Common myeloid progenitor, CD34-positive (primary cell): Measurements from ENCODE around the gene SP7.
"Not testable (repeated sequence)": the region's sequence is repeated elsewhere in the genome, so short reads cannot be mapped to it uniquely, and the experiment has no call there.

Experiments used
- CTCF ChIA-PET: fragments of 350-600 bp; sonication (Branson Sonifier 250); formaldehyde crosslinking; loops from one replicate; lab custom pipeline; 2021; ENCODE audit warnings: antibody characterized with exemption; lab: Charles Lee
- POLR2A ChIA-PET: fragments of 350-600 bp; sonication (Branson Sonifier 250); formaldehyde crosslinking; loops from one replicate; lab custom pipeline; 2021; ENCODE audit warnings: antibody characterized with exemption; lab: Charles Lee
- DNase-seq, 3 donors: peaks; one replicate each; pipeline versions ENCODE4 v3.0.0 to v3.0.0-alpha.2; 2013
- H3K27ac ChIP-seq, 2 experiments: 1 replicate in 1 of 2; 2 replicates in 1 of 2; pipeline ENCODE4 v1.7.0; 2013; ENCODE audit warnings: inconsistent platforms in 2 of 2, low read length in 2 of 2, mild to moderate bottlenecking in 2 of 2, low read depth in 1 of 2, moderate library complexity in 1 of 2; ENCODE audit not compliant: severe bottlenecking in 2 of 2, insufficient read depth in 1 of 2, poor library complexity in 1 of 2
- H3K27me3 ChIP-seq, 5 experiments: replicated peaks in 2 of 5; 1 replicate in 3 of 5; 2 replicates in 2 of 5; pipeline versions ENCODE4 v1.6.1 to v1.7.0; 2013; ENCODE audit warnings: low read length in 4 of 5, mild to moderate bottlenecking in 2 of 5, moderate library complexity in 2 of 5, inconsistent platforms in 1 of 5; ENCODE audit not compliant: insufficient read depth in 5 of 5, control insufficient read depth in 4 of 5
- H3K36me3 ChIP-seq, 4 experiments: 1 replicate in 2 of 4; 2 replicates in 2 of 4; pipeline versions ENCODE4 v1.6.1 to v1.7.0; 2013; ENCODE audit warnings: low read length in 3 of 4, control low read depth in 1 of 4, mild to moderate bottlenecking in 1 of 4; ENCODE audit not compliant: control insufficient read depth in 4 of 4, insufficient read depth in 4 of 4
- H3K4me1 ChIP-seq, 4 experiments: 1 replicate in 3 of 4; 2 replicates in 1 of 4; pipeline versions ENCODE4 v1.6.1 to v1.7.1; 2013; ENCODE audit warnings: low read length in 3 of 4, mild to moderate bottlenecking in 3 of 4, control low read depth in 1 of 4, inconsistent platforms in 1 of 4, moderate library complexity in 1 of 4; ENCODE audit not compliant: control insufficient read depth in 4 of 4, insufficient read depth in 4 of 4; ENCODE audit errors: control extremely low read depth in 1 of 4
- H3K4me3 ChIP-seq, 7 experiments: 1 replicate in 4 of 7; 2 replicates in 3 of 7; pipeline versions ENCODE4 v1.5.1 to v1.7.0; 2013; ENCODE audit warnings: mild to moderate bottlenecking in 7 of 7, low read length in 6 of 7, moderate library complexity in 6 of 7, inconsistent platforms in 2 of 7, low read depth in 2 of 7, control low read depth in 1 of 7; ENCODE audit not compliant: insufficient read depth in 4 of 7, control insufficient read depth in 1 of 7; ENCODE audit errors: extremely low read depth in 1 of 7
- H3K9me3 ChIP-seq, 5 experiments: 1 replicate in 4 of 5; 2 replicates in 1 of 5; pipeline versions ENCODE4 v1.6.1 to v1.7.1; 2013; ENCODE audit warnings: low read length in 4 of 5, mild to moderate bottlenecking in 2 of 5, inconsistent platforms in 1 of 5, low read depth in 1 of 5, moderate library complexity in 1 of 5; ENCODE audit not compliant: control insufficient read depth in 4 of 5, insufficient read depth in 2 of 5; ENCODE audit errors: control extremely low read depth in 1 of 5
- WGBS: methylation state at CpG from one replicate; pipeline ENCODE4 v1.1.5; 2013; ENCODE audit not compliant: insufficient coverage; 5-methylcytosine and 5-hydroxymethylcytosine counted together

The SP7 gene

DNA sequence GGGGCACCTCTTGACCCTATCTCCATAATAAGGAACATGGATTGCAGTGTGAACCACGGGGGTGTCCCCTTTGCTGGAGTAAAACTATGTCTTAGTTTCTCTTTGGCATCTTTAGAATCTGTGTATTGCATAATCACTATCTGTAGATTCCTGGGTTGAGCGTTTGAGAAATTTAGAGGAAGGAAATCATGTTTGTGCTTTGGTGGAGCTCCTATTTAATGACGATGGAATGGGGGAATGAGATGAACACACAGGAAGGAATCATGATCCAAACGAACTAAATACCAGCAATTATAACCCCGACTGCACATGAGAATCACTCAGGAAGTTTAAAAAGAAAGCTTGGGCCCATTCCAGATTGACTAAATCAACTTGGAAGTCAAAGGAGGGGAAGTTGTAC is 38.0 kb downstream of the SP7 start:
- H3K36me3 ChIP-seq: peaks cover 7 to 40% (median 20%) of the 10 kb centered on the region in 4 experiments
- peak overlapping the region in 1 of 7 experiments; percentile 2 for H3K4me3 ChIP-seq
- H3K27me3 ChIP-seq: no peaks in the 10 kb centered on the region
- WGBS: no CpG with 5 or more reads among the region's 5 CpGs
- CTCF ChIA-PET: interaction anchor here (0.6 to 24.3 kb wide), 10 partner anchors 10 to 211 kb away, joined by 3 to 399 read pairs (median 4); partner anchors contain the start of genes AAAS and CSAD
- no peaks in the 10 kb centered on the region for H3K9me3 ChIP-seq
- peak overlapping the region; percentile 29 to 96 for H3K27ac ChIP-seq
- peak in 2 of 3 donors; percentile 47 to 48 for DNase-seq
- H3K4me1 ChIP-seq: peaks cover 6 to 56% (median 47%) of the 10 kb centered on the region in 4 experiments
- POLR2A ChIA-PET: interaction anchor here (0.6 kb wide), 1 partner anchor 19 kb away, joined by 5 read pairs; no protein-coding TSS in a partner anchor

DNA sequence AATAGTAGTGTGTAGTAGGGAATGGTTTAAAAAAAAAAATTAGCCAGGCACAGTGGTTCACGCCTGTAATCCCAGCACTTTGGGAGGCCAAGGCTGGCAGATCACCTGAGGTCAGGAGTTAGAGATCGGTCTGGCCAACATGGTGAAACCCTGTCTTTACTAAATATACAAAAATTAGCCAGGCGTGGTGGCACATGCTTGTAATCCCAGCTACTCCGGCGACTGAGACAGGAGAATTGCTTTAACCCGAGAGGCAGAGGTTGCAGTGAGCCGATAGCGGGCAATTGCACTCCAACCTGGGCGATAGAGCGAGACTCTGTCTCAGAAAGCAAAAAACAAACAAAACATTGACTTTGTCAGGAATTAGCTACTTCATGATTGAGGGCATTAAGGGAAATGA is 39.0 kb downstream of the SP7 start:
- H3K9me3 ChIP-seq, POLR2A ChIA-PET, H3K27me3 ChIP-seq, H3K4me3 ChIP-seq, DNase-seq: not testable (repeated sequence)
- Histone ChIP-seq H3K4me1 (peaks cover 6 to 56% (median 47%) of the 10 kb centered on the region in 4 experiments), H3K27ac (peak overlapping the region in 1 of 2 experiments; percentile 96), H3K36me3 (peaks cover 4 to 40% (median 17%) of the 10 kb centered on the region in 4 experiments)
- WGBS: 93% methylated on average over 10 of the region's 10 CpGs
- CTCF ChIA-PET: interaction anchor here (1.2 to 24.3 kb wide), 7 partner anchors 9 to 291 kb away, joined by 3 to 399 read pairs (median 9); partner anchors contain the start of genes AAAS and EIF4B

DNA sequence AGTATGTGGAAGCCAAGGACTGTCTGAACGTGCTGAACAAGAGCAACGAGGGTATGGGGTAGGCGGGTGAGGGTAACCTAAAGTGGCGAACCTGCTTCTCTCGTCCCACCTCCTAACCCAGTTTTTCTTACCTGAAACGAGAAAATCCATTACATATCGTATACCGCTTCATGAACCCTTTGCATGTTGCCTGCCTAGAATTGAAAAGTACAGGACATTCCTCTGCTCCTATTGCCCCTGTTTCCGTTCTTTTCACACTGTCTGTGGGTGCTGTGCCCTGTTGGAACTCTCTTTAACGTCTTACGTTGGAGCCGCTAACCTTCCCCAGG is 40.3 kb downstream of the SP7 start:
- Histone ChIP-seq H3K9me3 (no peaks in the 10 kb centered on the region), H3K27ac (peak overlapping the region; percentile 93 to 96), H3K36me3 (peaks cover 6 to 43% (median 21%) of the 10 kb centered on the region in 4 experiments), H3K4me1 (peaks cover 6 to 52% (median 46%) of the 10 kb centered on the region in 4 experiments), H3K27me3 (no peaks in the 10 kb centered on the region), H3K4me3 (peak overlapping the region; percentile 83 to 96 (median 89))
- 12% methylated on average over 10 of the region's 12 CpGs for WGBS
- ChIA-PET CTCF (interaction anchor here (0.8 to 24.3 kb wide), 6 partner anchors 25 to 290 kb away, joined by 3 to 399 read pairs (median 6); partner anchors contain the start of genes AAAS, EIF4B and ESPL1), POLR2A (interaction anchor here (1.6 kb wide), 1 partner anchor 26 kb away, joined by 6 read pairs; the partner anchor contains the start of gene AAAS)
- no peak for DNase-seq

DNA sequence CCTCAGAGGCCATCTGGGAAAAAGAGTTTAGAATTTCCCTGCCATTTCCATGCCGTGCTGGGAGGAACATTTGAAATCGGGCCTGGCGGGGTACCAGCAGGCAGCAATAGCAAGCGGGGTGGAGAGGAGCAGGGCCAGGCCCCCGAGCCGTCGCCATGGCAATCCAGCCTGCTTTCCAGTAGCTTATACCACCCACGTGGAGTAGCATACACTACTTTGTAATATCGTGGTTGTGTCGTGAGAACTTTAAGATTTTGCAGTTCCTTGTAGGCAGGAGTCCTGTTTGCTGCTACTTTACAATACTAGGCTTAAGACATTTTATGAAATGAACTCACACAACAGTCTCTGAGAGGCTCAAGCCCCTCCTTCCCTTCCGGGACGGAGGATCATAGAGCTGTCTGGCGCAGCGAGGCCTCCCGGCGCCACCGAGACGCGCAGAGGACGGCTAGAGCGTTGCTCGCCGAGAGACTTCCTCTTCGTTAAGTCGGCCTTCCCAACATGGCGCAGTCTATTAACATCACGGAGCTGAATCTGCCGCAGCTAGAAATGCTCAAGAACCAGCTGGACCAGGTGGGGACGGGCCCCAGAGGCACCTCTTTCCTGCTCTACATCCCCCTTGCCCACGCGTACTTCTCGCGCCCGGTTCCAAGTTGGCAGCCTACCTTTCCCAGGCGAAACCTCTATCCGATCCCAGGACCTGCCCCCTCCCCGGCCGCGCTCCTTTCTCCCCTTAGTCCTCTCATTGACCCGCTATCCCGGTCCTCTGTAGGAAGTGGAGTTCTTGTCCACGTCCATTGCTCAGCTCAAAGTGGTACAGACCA is 40.9 kb downstream of the SP7 start, which contains the start of gene PFDN5:
TSS of gene PFDN5 (plus strand) at position 473 of the 821 bp plus-strand sequence. CDS start at position 499, 26 bp downstream.
- 3% methylated on average over 27 of the region's 42 CpGs for WGBS
- ChIA-PET POLR2A (interaction anchor here (1.0 to 1.6 kb wide), 2 partner anchors 26 to 79 kb away, joined by 3 to 6 read pairs; partner anchors contain the start of gene AAAS), CTCF (interaction anchor here (0.8 to 24.3 kb wide), 6 partner anchors 8 to 193 kb away, joined by 3 to 399 read pairs (median 6); partner anchors contain the start of genes AAAS and ESPL1)
- Histone ChIP-seq H3K4me1 (peaks cover 5 to 48% (median 42%) of the 10 kb centered on the region in 4 experiments), H3K36me3 (peaks cover 6 to 49% (median 23%) of the 10 kb centered on the region in 4 experiments), H3K27me3 (no peaks in the 10 kb centered on the region), H3K27ac (peak within 1 kb of the TSS; percentile 93 to 96), H3K4me3 (peak within 1 kb of the TSS; percentile 83 to 96 (median 89)), H3K9me3 (no peaks in the 10 kb centered on the region)
- DNase-seq: peak; percentile 94 to 95 (median 94)

DNA sequence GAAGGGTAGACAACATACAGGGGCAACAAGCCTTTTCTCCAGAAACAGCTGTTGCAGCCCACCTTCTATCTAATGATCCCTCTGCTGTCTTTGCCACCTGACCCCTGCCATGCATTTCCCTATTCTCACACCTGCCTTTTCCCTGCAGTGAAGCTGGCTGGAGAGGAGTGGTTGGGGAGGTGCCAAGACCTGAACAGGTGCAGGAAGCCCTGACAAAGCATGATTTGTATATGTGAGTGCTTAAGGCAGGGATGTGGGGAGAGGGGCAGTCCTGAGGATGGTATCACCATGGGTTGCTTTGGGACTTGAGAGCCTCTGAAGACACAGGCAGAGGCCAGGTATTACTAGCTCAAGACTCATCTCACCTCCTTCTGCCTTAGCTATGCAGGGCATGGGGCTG is 43.7 kb downstream of the SP7 start:
- no peak for DNase-seq
- Histone ChIP-seq H3K4me3 (no peak overlapping the region), H3K4me1 (peaks cover 2 to 21% (median 17%) of the 10 kb centered on the region in 4 experiments), H3K27me3 (no peaks in the 10 kb centered on the region), H3K36me3 (peaks cover 18 to 64% (median 34%) of the 10 kb centered on the region in 4 experiments), H3K9me3 (no peaks in the 10 kb centered on the region), H3K27ac (no peak overlapping the region)
- ChIA-PET POLR2A (no interaction called here), CTCF (interaction anchor here (1.0 to 24.3 kb wide), 9 partner anchors 9 to 121 kb away, joined by 3 to 399 read pairs (median 5); partner anchors contain the start of genes AAAS and ESPL1)

DNA sequence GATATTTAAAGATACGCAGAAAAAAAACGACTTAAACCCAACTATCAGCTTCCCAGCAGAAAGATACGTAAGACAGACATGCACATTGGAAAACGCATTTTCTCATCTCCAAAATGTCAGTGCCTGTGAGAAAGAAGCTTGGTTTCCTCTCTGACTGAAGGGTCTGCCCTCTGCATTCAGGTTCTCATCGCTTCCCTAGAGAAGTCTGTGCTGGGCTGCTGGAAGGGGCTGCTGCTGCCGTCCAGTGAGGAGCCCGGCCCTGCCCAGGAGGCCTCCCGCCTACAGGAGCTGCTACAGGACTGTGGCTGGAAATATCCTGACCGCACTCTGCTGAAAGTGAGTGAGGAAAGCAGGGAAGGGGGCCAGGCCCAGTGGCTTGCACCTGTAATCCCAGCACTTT is 45.5 kb downstream of the SP7 start:
- POLR2A ChIA-PET: no interaction called here
- H3K4me1 ChIP-seq: peaks cover 0 to 7% (median 6%) of the 10 kb centered on the region in 4 experiments
- no peak overlapping the region for H3K27ac ChIP-seq
- CTCF ChIA-PET: interaction anchor here (0.8 to 24.3 kb wide), 11 partner anchors 9 to 131 kb away, joined by 3 to 399 read pairs (median 5); partner anchors contain the start of genes AAAS, CSAD and ESPL1
- peaks cover 18 to 73% (median 38%) of the 10 kb centered on the region in 4 experiments for H3K36me3 ChIP-seq
- DNase-seq: no peak
- WGBS: 92% methylated on average over 5 of the region's 9 CpGs
- no peak overlapping the region for H3K4me3 ChIP-seq
- H3K9me3 ChIP-seq: no peaks in the 10 kb centered on the region
- no peaks in the 10 kb centered on the region for H3K27me3 ChIP-seq
